HAP-1 (cell line): ENCODE data around the gene DGKD.

Source experiments
- DNase-seq, 2 experiments: peaks; one replicate each; pipeline ENCODE4 v3.0.0-alpha.2; 2016 to 2020; ENCODE audit warnings: low spot score in 2 of 2
- H3K27me3 ChIP-seq: fragments of 250-450 bp; sonication (Bioruptor Pico); 2 replicates; pipeline ENCODE4 v1.5.1; 2020; ENCODE audit warnings: low read depth, mild to moderate bottlenecking, moderate library complexity
- H3K36me3 ChIP-seq: fragments of 250-450 bp; sonication (Bioruptor Pico); replicated peaks from 2 replicates; pipeline ENCODE4 v1.5.1; 2020; ENCODE audit warnings: mild to moderate bottlenecking
- H3K4me1 ChIP-seq: fragments of 250-450 bp; sonication (Bioruptor Pico); 2 replicates; pipeline ENCODE4 v1.5.1; 2020; ENCODE audit warnings: mild to moderate bottlenecking
- H3K4me3 ChIP-seq: fragments of 250-450 bp; sonication (Bioruptor Pico); 2 replicates; pipeline ENCODE4 v1.5.1; 2020; ENCODE audit warnings: mild to moderate bottlenecking, moderate library complexity
- H3K9me3 ChIP-seq: fragments of 250-450 bp; sonication (Bioruptor Pico); 2 replicates; pipeline ENCODE4 v1.5.1; 2020; ENCODE audit warnings: mild to moderate bottlenecking, moderate library complexity
- in situ Hi-C: fragments of 300-500 bp; cut with MboI; formaldehyde crosslinking; loops from 3 replicates; pipeline ENCODE4 v1.14.3; 2020; ENCODE audit warnings: low sequenced_read_pairs, inconsistent platforms, mixed read lengths

Gene DGKD

DNA sequence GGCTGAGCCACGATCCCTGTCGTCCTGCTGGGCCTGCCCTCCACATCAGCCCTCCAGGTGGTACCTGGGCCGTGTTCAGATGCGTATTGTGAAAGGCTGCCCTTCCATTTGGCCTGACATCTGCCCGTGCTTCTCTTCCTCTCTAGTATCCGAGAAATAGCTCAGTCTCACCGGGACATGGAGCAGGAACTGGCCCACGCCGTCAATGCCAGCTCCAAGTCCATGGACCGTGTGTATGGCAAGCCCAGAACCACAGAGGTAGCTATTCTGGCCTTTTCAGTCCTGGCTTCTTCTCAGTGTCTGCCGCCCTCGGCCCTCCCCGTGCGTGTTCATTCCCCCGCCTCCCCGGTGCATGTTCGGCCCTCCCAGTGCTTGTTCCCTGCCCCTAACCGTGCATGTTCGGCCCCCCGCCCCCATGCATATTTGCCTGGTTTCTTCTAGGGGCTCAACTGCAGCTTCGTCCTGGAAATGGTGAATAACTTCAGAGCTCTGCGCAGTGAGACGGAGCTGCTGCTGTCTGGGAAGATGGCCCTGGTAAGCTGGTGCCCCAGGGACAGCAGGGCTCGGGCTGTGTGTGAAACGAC, 108.0 kb downstream of the DGKD start:
- Histone ChIP-seq H3K27me3 (no peaks in the 10 kb centered on the region), H3K36me3 (peaks cover 52% of the 10 kb centered on the region), H3K4me3 (no peak overlapping the region), H3K4me1 (no peaks in the 10 kb centered on the region), H3K9me3 (no peaks in the 10 kb centered on the region)
- DNase-seq: no peak
- in situ Hi-C loops: no loop called here

DNA sequence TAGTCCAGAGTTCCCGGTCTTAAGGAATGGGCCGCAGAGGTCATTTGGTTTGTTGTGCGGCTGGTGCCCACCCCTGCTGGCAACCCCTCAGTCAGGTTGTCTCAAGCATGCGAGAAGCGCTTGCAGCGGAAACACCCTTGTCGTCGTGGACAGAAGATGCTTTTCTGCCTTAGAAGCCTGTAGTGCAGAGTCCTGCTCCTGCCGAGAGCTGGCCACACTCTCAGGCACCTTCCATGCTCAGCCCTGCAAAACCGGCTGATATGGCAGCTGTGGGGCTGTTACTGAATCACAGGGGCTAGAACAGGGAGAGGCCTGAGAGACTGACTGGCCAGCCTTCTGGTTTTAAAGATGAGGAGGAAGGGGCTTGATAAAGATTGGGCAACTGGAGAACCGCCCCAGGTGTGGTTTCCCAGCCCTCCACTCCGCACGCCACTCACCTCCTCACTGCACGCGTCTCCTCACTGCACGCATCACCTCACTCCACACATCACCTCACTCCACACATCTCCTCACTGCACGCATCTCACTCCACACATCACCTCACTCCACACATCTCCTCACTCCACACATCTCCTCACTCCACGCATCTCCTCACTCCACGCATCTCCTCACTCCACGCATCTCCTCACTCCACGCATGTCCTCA, 108.7 kb downstream of the DGKD start:
- Histone ChIP-seq H3K4me3 (no peak overlapping the region), H3K4me1 (no peaks in the 10 kb centered on the region), H3K36me3 (peaks cover 48% of the 10 kb centered on the region), H3K27me3 (no peaks in the 10 kb centered on the region), H3K9me3 (no peaks in the 10 kb centered on the region)
- DNase-seq: no peak
- in situ Hi-C loops: no loop called here

DNA sequence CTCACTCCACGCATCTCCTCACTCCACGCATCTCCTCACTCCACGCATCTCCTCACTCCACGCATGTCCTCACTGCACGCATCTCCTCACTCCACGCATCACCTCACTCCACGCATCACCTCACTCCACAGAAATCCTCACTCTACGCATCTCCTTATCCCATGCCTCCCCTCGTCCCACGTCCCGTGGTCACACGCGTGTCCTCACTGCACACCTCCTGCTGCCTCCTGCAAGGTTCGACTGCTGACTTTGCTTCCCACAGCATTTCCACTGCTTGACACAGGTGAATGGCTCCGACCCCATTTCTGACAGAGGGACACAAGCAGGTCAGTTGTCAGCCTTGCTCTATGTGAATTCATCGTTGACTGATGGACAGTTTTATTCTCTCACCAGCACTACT, 109.3 kb downstream of the DGKD start:
- Histone ChIP-seq H3K36me3 (peaks cover 52% of the 10 kb centered on the region), H3K27me3 (no peaks in the 10 kb centered on the region), H3K4me1 (no peaks in the 10 kb centered on the region), H3K4me3 (no peak overlapping the region), H3K9me3 (no peaks in the 10 kb centered on the region)
- in situ Hi-C loops: no loop called here
- no peak for DNase-seq

DNA sequence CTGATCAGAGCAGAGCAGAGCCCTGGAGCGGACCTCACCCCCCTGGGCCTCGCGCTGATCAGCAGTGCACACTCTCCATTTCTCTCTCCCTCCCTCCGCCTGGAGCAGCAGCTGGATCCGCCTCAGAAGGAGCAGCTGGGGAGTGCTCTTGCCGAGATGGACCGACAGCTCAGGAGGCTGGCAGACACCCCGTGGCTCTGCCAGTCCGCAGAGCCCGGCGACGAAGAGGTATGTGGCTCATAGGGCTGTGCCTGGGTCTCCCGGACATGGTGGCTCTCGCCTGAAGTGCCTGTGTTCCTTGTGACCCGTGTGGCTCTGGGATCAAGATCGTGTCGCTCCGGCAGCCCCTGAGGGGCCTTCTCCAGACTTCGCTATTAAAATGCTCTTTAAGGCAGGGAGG, 109.8 kb downstream of the DGKD start:
- Histone ChIP-seq H3K9me3 (no peaks in the 10 kb centered on the region), H3K36me3 (peaks cover 54% of the 10 kb centered on the region), H3K27me3 (no peaks in the 10 kb centered on the region), H3K4me1 (no peaks in the 10 kb centered on the region), H3K4me3 (no peak overlapping the region)
- in situ Hi-C loops: no loop called here
- no peak for DNase-seq

DNA sequence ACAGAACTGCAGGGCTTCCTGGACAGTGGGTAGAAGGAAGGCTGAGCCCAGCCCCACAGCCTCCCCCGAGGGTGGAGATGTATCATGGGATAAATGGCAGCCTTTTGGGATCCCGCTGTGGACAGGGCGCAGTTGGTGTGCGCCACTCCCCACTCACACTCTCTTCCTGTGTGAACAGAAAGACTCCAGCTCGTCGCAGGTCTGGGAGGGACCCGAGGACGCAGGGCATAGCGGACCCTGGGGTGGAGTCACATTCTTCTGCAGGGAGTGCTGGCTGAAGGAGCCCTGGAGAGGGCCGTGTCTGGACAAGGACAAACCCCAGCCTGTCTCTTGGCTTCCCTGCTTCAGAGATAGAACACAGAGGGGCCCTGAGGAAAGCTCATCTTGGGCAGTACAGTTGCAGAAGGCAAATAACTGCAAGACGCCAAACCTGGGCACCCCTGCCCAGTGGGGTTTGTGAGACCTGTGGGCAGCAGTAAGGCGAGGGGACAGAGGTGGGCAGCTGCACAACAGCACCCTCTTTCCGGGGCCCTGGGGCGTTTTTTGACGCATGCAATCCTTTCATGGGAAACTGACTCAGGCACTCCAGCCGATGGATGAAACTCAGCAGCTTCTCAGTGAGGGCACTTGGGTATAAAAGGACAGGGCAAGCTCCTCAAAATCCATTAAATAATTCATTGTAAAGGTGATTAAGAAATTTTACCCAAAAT, 110.4 kb downstream of the DGKD start:
- H3K36me3 ChIP-seq: peaks cover 60% of the 10 kb centered on the region
- H3K9me3 ChIP-seq: no peaks in the 10 kb centered on the region
- DNase-seq: no peak
- no peaks in the 10 kb centered on the region for H3K4me1 ChIP-seq
- in situ Hi-C loops: no loop called here
- no peaks in the 10 kb centered on the region for H3K27me3 ChIP-seq
- no peak overlapping the region for H3K4me3 ChIP-seq

DNA sequence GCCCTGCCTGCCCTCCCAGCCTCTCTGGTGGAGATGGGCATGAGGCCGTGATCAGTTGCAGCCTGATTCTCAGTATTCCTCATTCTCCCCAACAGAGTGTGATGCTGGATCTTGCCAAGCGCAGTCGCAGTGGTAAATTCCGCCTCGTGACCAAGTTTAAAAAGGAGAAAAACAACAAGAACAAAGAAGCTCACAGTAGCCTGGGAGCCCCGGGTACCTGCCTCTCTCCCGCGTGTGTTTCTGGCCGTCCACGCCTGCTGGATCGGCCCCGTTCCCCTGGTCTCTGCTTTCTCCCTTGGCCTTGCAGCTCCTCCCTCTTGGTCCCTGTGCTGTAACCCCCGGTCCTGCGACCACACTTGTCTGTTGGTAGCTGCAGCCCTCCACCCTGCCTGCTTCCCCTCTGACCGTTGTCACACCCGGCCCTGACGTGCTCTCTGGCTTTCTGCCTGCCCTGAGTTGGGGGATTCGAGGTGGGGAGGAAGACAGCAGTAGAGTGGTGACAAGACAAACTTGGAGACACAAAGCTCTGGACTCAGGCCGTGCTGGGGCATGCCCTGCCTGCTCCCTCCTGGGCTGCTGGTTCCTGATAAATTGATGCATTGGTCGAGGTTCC, 112.8 kb downstream of the DGKD start:
- H3K4me1 ChIP-seq: no peaks in the 10 kb centered on the region
- in situ Hi-C loops: no loop called here
- peaks cover 54% of the 10 kb centered on the region for H3K36me3 ChIP-seq
- no peaks in the 10 kb centered on the region for H3K27me3 ChIP-seq
- no peak for DNase-seq
- no peak overlapping the region for H3K4me3 ChIP-seq
- no peaks in the 10 kb centered on the region for H3K9me3 ChIP-seq

DNA sequence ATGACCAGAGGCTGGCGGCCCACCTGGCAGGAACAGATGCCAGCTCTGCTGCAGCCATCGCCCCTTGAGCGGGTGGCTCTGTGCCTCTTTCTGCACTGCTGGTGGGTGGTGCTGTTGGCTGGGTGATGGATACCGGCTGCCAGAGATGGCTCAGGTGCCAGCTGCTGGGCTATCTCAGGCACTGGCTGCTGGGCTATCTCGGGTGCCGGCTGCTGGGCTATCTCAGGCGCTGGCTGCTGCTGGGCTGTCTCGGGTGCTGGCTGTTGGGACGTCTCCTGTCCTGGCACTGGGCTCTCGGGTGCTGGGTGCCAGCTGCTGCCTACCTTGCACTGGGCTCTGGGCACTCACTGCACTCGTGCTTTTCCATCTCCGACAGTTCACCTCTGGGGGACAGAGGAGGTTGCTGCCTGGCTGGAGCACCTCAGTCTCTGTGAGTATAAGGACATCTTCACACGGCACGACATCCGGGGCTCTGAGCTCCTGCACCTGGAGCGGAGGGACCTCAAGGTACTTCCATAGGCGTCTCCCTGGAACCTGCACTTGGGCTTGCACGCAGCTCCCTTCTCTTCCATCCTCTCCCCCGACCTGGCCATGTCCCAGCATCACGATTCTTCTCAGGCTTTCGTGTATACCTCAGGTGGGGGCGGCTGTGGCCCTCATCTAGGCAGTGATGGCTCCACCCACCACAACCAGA, 113.9 kb downstream of the DGKD start:
- in situ Hi-C loops: no loop called here
- Histone ChIP-seq H3K27me3 (no peaks in the 10 kb centered on the region), H3K36me3 (peaks cover 46% of the 10 kb centered on the region), H3K4me3 (no peak overlapping the region), H3K9me3 (no peaks in the 10 kb centered on the region), H3K4me1 (no peaks in the 10 kb centered on the region)
- no peak for DNase-seq

DNA sequence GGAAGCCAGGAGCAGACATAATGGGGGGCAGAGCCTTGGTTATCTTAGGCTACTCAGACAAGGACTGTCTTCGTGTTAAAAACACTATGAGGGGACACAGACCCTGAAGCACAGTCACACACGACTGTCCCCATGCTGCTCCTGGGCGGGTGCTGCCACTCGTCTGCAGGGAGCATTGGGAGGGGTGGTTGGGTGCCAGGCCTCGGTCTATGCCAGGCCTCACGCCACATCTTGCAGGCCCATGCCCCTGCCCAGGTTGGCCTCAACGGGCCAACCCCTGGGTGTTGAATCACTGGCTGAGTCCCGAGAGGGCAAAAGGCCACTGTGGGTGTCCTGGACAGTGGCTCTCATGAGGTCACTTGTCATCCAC, 114.4 kb downstream of the DGKD start:
- DNase-seq: no peak
- Histone ChIP-seq H3K27me3 (no peaks in the 10 kb centered on the region), H3K9me3 (no peaks in the 10 kb centered on the region), H3K4me3 (no peak overlapping the region), H3K4me1 (no peaks in the 10 kb centered on the region), H3K36me3 (peaks cover 44% of the 10 kb centered on the region)
- in situ Hi-C loops: no loop called here

DNA sequence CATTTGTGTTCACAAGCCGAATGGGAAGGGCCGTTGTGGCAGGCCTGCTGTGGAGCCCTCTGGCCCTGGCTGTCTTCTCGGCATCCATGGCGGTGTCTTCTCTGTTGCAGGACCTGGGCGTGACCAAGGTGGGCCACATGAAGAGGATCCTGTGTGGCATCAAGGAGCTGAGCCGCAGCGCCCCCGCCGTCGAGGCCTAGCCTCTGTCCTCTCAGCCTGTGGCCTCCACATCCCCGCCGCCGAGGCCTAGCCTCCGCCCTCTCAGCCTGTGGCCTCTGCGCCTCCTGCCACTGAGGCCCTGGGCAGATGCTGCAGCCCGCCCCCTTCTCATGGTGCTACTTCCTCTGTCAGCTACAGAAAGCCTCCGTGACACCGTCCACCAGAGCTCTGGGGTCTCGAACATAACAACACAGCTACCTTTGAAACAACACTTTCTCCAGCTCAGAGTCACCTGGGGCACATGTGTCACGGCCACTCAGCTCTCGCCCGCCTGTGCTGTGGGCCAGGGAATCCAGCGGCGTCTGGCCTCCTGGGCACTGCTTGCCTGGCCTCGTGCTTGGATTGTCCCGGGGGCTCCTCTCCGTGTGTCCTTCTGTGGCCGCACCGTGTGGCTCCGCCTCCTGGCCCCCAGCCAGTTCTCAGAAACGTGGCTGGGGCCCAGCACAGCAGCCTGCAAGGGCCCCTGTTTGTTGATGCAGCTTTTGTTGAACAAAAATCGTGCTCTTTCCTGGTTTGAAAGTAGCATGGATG, 115.1 kb downstream of the DGKD start:
- in situ Hi-C loops: no loop called here
- H3K27me3 ChIP-seq: no peaks in the 10 kb centered on the region
- no peak overlapping the region for H3K4me3 ChIP-seq
- DNase-seq: no peak
- no peaks in the 10 kb centered on the region for H3K4me1 ChIP-seq
- H3K36me3 ChIP-seq: peaks cover 37% of the 10 kb centered on the region
- no peaks in the 10 kb centered on the region for H3K9me3 ChIP-seq

DNA sequence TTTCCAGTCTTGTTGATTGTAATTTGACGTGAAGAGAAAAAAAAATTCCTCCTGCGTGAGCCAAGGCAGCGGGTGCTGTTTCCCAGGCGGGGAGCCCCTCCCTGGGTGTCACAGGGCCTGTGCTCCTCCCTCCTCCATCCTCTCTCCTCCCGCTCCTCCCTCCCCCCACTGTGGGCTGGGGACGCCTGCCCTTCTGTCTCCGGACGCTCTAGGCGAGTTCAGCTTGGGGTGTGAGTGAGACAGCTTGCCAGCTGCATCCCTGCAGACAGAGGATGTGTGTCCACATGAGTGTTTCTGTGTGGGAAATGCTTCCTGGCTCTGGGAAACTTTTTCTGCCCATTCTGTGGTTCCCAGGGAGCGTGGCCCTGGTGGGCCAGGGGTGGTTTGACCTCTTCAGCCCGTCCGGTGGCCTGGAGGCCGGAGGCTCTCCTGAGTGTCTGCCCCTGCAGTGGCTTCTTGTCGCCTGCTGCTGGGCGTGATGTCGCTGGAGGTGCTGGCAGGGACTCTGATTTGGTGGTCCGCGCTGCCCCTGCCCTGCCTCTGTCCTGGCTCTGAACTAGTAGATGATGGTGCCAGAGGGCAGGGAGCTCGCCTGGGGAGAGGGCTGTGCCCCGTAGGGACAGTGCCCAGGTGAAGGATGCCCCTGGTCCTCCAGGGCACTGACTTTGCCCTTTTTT, 115.9 kb downstream of the DGKD start:
- no peak overlapping the region for H3K4me3 ChIP-seq
- in situ Hi-C loops: no loop called here
- no peaks in the 10 kb centered on the region for H3K4me1 ChIP-seq
- no peak for DNase-seq
- H3K36me3 ChIP-seq: peaks cover 30% of the 10 kb centered on the region
- H3K27me3 ChIP-seq: no peaks in the 10 kb centered on the region
- H3K9me3 ChIP-seq: no peaks in the 10 kb centered on the region

DNA sequence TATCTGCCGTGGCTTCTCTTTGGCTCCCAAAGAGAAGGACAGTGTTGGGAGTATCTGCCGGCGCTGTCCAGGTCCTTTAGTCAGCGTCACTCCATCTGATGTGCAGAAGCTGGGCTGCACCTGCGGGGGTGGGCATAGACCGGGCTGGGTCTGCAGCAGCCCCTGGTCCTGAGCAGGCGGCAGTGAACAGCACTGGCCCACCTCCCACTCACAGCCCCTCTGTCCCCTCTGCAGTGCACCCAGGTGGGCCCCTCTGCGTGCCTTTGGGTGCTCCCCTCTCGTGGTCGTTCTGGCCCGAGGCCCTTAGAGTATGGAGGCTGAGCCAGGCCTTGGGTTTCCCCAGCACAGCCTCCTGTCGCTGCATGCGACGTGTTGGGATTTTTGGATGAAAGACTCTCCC, 116.5 kb downstream of the DGKD start:
- Histone ChIP-seq H3K36me3 (peaks cover 27% of the 10 kb centered on the region), H3K4me1 (no peaks in the 10 kb centered on the region), H3K9me3 (no peaks in the 10 kb centered on the region), H3K4me3 (no peak overlapping the region), H3K27me3 (no peaks in the 10 kb centered on the region)
- DNase-seq: peak in 1 of 2 experiments; percentile 4
- in situ Hi-C loops: no loop called here

DNA sequence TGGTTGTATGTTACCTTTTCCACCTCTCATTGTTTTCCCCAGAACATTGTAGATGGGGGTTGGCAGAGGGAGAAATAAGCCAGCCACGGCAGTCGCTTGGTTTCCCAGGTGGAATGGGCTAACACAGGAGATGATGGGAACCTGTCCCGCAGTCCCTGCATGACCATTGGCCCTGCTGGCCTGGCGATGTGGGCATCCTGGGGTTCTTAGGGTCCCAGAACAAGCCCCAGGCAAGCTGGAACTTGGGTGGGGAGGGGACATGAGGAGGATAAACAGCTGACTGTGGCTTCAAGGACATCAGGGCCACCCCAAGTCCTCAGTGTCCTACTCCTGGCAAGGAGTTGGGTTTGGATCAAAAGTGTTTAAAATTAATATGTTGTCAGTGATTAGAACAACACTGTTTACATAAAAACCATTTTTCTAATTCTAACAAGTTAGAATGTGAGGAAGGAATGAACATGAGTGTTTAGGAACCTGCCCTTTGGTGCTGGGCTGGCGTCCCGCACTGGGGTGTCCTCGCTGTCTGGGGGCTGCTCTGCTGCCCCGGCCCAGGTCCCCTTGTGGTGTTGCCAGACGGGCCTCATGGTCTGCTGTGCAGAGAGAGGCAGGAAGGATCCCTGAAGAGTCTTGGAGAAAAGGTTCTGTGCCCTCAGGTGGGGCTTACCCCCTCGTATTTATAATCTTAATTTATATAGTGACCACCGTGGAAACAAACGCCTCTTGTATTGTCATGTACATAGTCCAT, 117.2 kb downstream of the DGKD start:
- Histone ChIP-seq H3K9me3 (no peaks in the 10 kb centered on the region), H3K4me3 (no peak overlapping the region), H3K27me3 (no peaks in the 10 kb centered on the region), H3K4me1 (no peaks in the 10 kb centered on the region), H3K36me3 (peaks cover 23% of the 10 kb centered on the region)
- peak in 1 of 2 experiments; percentile 4 for DNase-seq
- in situ Hi-C loops: no loop called here
